HFFc6 (cell line): Measurements from ENCODE around the gene RBBP6. TPM values are rescaled to one million over a fixed set of nuclear protein-coding genes. Genes with fewer than 3 reads are reported as not detected.

Experiments
- DNase-seq: peaks from one replicate; pipeline ENCODE4 v3.0.0-alpha.2; 2018
- H3K27ac Mint-ChIP-seq: 2 replicates; pipeline ENCODE4 v1.8.0; 2020; ENCODE audit warnings: mild to moderate bottlenecking, mixed read lengths
- H3K27me3 Mint-ChIP-seq: 2 replicates; pipeline ENCODE4 v1.8.0; 2021; ENCODE audit warnings: mild to moderate bottlenecking, moderate library complexity, mixed read lengths; ENCODE audit not compliant: insufficient read depth
- H3K36me3 Mint-ChIP-seq: 2 replicates; pipeline ENCODE4 v1.8.0; 2021; ENCODE audit warnings: low read depth, mixed read lengths
- H3K4me1 Mint-ChIP-seq: 2 replicates; pipeline ENCODE4 v1.8.0; 2020; ENCODE audit warnings: low read depth, mixed read lengths
- H3K4me3 Mint-ChIP-seq: 2 replicates; pipeline ENCODE4 v1.8.0; 2020; ENCODE audit warnings: mild to moderate bottlenecking, moderate library complexity, mixed read lengths
- H3K9me3 Mint-ChIP-seq: 2 replicates; pipeline ENCODE4 v1.8.0; 2020; ENCODE audit warnings: mild to moderate bottlenecking, mixed read lengths
- CTCF ChIP-seq: fragments of 200-600 bp; sonication (generic); IDR thresholded peaks from 2 replicates; pipeline ENCODE4 v1.5.0; 2021; ENCODE audit warnings: antibody characterized with exemption, mild to moderate bottlenecking
- total RNA-seq, 6 experiments: library from RNA; stranded (reverse); fragmentation: NEBNext Ultra II Directional; extraction: Animal tissue kit (Norgen Biotek cat#: 25700); gene quantifications; 2 replicates in 1 of 6; 3 replicates in 5 of 6; pipeline ENCODE4 v1.2.3, GENCODE V29; 2021

RBBP6 gene
- total RNA-seq, 6 experiments from 2014 or later = 25.5 to 31.1 (median 29.4) TPM

- Mint-ChIP-seq H3K4me1 (peaks cover 21% of the 10 kb centered on the region), H3K27me3 (no peaks in the 10 kb centered on the region), H3K4me3 (no peak overlapping the region), H3K36me3 (peaks cover 17% of the 10 kb centered on the region), H3K9me3 (peaks cover 14% of the 10 kb centered on the region; the same call in 1 of the 2 replicates), H3K27ac (peak overlapping the region; percentile 35)
- DNase-seq = no peak
- no peak for TF ChIP-seq CTCF
These were observed 37.8 kb downstream of the RBBP6 start for GRCh38 chr16:24577167-24577566.

- Mint-ChIP-seq H3K36me3 (no peaks in the 10 kb centered on the region), H3K27ac (peak overlapping the region; percentile 42; the same call in 1 of the 2 replicates), H3K9me3 (no peaks in the 10 kb centered on the region), H3K4me3 (no peak overlapping the region), H3K27me3 (no peaks in the 10 kb centered on the region; the same call in 1 of the 2 replicates), H3K4me1 (peaks cover 27% of the 10 kb centered on the region)
- peak; percentile 50 for DNase-seq
- TF ChIP-seq CTCF = peak; percentile 72
These were observed 41.3 kb downstream of the RBBP6 start for GRCh38 chr16:24580665-24581064.

GRCh38 chr16:24583494-24583893 lies 44.1 kb downstream of the RBBP6 start:
- H3K4me1 Mint-ChIP-seq = peaks cover 22% of the 10 kb centered on the region

GRCh38 chr16:24589997-24590396 lies 50.6 kb downstream of the RBBP6 start:
- Mint-ChIP-seq H3K4me3 (no peak overlapping the region), H3K27ac (no peak overlapping the region), H3K9me3 (no peaks in the 10 kb centered on the region), H3K36me3 (no peaks in the 10 kb centered on the region), H3K4me1 (peaks cover 16% of the 10 kb centered on the region), H3K27me3 (no peaks in the 10 kb centered on the region)
- TF ChIP-seq CTCF = no peak
- DNase-seq = no peak

More at GRCh38 chr16:24583494-24583893, 44.1 kb downstream of the RBBP6 start:
- Mint-ChIP-seq H3K27me3 (no peaks in the 10 kb centered on the region; the same call in 1 of the 2 replicates), H3K27ac (no peak overlapping the region), H3K4me3 (no peak overlapping the region), H3K36me3 (no peaks in the 10 kb centered on the region), H3K9me3 (no peaks in the 10 kb centered on the region)
- DNase-seq = no peak
- no peak for TF ChIP-seq CTCF

GRCh38 chr16:24598777-24599437 lies 59.5 kb downstream of the RBBP6 start:
- TF ChIP-seq CTCF = no peak
- H3K4me1 Mint-ChIP-seq = no peaks in the 10 kb centered on the region
- H3K27ac Mint-ChIP-seq = no peak overlapping the region
- no peaks in the 10 kb centered on the region for H3K36me3 Mint-ChIP-seq
- no peak overlapping the region for H3K4me3 Mint-ChIP-seq
- H3K9me3 Mint-ChIP-seq = no peaks in the 10 kb centered on the region
- no peak for DNase-seq
- H3K27me3 Mint-ChIP-seq = peaks cover 43% of the 10 kb centered on the region
